Activated CD4-positive, alpha-beta T cell treated with anti-CD3 and anti-CD28 coated beads for 48 hours (primary cell): ENCODE results near the gene BLOC1S1.

ENCODE experiments used
- DNase-seq: peaks from one replicate; pipeline ENCODE4 v3.0.0-alpha.2; 2020

BLOC1S1 gene

DNA sequence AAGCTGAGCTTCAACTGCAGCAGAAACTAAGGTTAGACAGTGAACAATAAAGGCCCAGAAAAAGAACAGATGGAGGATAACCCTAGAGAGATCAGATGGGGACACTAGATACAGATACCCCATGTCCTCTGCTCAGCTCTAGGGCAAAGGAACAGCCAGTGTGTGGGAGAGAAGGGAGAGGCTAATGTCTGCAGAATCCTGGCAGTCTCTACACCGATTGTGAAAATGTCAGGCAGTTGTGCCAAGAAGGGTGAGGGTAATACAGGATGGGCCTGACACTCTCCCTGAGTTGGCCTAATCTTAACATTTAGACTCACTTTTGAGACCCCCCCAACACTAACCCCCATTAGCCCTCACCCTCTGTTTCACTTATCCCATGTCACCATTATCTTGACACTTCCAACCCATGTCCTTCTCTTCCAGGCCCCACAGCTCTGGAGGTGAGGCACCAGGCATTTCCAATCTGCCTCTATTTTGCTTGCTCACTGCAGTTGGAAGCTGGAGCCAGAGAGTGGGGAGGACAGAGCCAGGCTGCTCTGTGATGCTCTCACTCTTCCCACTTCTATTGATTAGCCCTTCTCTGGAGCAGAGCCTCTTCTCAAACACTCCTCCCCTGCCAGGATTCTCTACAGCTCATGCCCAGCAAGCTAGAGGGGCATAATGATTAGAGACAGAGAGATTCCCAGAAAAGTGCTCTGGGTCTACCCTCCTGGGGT is 3.0 kb upstream of the BLOC1S1 start:
- no peak for DNase-seq

DNA sequence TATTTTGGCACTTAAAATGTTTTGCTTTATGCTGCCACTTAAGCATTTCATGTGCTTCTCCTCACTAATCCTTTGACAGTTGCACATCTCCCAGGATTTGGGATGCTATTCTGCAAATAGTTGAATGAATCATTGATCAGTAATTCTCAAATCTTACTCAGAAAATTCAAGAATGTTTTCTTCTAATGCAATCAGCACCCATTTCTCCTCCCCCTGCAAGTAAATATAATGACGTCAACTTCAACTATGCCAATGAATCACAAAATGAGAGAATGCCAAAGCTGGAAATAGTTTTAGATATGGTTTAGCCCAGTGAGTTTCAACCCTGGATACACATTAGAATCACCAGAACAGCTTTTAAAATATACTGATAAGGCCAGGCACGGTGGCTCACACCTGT is 2.1 kb upstream of the BLOC1S1 start:
- DNase-seq = no peak

DNA sequence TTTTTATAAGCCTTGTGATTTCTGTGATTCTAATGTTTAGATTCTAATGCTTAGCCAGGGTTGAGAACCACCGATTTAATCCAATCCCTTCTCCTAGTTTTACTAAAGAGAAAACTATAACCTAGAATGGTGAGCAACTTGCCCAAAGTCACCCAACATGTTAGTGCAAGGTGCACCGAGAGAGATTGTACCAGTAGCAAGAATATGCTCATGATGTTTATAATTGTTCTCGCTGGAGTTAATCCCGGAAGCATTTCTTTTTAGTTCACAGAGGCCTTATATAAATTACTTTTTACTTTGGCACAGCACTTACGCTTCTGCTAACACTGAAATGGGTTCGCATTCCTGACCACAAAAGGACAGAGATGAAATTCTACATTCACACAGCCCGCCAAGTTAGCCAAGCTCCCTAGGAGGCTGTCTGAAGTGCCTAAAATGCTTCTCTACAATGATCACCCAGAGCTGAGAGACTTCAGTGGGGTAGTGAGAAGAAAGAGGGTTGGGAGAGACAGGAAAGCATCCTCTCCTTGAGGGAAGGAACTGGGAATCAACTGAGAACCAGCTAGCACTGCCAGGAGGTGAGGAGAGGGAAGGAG is 579 bp upstream of the BLOC1S1 start:
- DNase-seq = no peak

DNA sequence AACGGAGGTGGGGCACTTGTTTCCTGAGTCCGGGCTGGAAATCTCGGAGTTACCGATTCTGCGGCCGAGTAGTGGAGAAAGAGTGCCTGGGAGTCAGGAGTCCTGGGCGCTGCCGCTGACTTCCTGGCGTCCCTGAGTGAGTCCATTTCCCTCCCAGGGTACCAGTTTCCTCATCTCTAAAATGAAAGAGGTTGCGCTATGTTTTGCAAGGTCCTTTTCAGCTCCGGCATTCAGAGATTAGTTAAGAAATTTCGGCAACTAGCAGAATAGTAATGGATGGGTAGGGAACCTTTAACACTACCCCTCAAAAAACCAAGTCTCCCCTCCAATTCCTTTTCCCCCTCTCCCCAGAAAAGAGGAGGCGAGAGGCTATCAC is 724 bp downstream of the BLOC1S1 start:
- DNase-seq = no peak

DNA sequence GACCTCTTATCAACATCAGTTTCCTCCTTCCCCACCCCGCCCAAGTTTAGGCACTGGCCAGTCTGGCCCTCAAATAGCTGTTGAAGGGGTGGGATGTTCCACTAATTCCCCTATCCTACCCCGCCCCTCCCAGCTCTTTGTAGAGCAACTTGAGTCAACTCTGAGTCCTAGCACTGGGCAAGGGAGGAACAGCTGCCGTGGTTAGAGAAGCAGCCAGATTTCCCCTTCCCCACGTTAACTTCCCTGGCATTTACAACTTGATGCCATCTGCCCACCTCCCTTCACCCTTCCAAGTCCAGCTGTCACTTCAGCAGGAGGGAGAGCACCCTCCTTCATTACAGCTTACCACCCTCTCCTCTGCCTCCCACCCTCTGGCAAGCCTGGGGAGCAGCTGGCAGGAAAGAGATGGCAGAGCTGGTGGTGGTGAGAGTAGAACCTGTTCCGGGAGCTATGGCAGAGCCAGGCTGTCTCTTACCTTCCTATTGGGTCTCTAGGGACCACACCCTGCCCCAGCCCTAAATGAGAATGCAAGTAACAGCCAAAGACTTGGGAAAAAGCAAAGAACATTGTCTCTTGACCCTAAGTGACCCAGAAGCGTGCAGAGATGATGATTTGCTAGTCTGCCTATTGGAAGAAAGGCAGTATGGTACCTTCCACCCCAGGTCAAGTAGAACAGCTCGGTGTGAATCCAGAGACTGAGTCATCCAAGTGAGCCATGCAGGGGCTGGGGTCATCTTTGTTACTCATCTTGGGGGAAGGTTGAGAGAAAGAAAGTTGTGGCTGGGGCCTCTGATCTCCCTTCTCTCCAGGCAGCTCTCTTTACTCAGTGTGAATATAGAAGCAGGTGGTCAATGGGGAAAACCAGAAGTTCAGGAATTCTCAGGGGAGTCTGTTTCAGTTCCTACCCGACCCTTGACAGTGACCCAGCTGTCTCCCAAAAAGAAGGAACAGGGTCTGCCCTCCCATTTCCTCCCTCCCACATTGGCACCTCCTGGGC is 1.5 kb downstream of the BLOC1S1 start:
- DNase-seq = peak; percentile 53

DNA sequence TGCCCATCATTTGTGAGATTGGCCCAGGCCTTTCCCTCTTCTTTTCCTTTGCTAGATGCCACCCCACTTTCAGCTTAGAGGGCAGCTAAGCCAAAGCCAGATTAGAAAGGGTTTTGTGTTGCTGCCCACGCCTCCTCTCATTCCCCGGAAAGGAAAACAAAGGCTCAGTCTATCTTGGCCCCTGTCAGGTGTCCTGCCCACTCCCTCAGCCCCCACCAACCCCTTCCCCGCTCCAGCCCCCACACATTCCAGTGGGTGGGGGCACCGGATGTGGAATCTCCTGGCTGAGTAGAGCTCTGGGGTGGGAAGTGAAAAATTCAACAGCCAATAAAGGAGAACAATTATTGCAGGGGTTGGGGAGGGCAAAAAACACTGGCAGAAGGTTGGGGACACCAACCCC is 2.2 kb downstream of the BLOC1S1 start:
- DNase-seq = no peak

DNA sequence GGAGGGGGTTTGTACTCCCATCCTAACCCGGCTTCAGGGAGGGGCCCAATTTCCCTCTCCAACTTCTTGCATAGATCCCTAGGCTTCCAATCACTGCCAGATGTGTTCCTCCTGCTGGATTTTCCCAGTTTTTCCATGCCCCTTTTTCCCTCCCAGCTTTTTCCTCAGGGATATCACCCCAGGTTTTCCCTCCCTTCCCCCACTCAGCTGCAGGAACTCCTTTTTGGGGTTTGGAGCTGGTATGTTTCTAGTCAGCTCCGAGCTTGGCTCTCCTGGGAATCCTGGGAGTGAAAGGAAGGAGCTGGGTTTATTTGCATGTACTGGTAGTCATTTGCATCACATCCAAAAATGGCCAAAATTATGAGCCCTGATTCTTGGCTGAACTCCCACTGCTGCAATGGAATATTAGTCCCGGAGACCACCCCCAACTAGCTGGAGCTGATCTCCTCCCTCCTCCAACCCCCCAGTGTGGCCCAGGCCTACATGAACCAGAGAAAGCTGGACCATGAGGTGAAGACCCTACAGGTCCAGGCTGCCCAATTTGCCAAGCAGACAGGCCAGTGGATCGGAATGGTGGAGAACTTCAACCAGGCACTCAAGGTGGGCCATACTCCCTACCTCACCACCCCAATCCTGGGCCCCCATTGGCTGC is 2.9 kb downstream of the BLOC1S1 start:
- DNase-seq = no peak

DNA sequence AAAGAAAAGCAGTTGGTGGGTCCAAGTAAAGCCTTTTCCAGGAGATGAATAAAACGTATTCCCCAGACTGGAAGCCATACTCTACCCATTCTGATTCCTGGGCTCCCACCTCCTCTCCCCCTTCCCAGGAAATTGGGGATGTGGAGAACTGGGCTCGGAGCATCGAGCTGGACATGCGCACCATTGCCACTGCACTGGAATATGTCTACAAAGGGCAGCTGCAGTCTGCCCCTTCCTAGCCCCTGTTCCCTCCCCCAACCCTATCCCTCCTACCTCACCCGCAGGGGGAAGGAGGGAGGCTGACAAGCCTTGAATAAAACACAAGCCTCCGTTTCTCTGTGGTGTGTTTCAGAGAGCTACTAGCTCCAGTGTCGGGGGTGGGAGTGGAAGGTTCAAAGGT is 3.5 kb downstream of the BLOC1S1 start:
- DNase-seq = no peak

DNA sequence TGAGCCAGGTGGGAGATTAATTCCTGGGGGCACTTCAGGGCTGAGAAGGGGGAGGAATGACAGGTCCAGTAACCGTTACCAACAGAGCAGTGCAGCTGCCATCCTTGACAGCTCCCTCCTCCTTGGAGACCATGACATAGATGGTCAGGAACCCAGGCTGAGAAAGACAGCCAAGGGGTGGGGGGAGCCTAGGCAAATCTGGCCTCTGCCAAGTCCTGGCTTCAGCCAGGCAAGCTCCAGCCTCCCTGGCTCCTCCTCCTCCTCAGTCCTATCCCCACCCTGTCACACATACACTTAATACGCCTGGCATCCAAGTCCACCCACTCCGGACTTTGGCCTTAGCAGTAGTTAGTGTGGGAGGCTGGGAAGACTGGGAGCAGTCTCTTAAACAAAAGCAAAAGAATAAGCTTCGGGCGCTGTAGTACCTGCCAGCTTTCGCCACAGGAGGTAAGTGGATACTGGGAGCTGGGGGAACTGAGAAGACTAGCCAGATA is 4.3 kb downstream of the BLOC1S1 start, which contains the start of gene RDH5:
Gene RDH5, plus strand, starts transcription at position 323 of the 494 bp plus-strand sequence. CDS start 792 bp downstream, outside the sequence.
- DNase-seq = no peak

DNA sequence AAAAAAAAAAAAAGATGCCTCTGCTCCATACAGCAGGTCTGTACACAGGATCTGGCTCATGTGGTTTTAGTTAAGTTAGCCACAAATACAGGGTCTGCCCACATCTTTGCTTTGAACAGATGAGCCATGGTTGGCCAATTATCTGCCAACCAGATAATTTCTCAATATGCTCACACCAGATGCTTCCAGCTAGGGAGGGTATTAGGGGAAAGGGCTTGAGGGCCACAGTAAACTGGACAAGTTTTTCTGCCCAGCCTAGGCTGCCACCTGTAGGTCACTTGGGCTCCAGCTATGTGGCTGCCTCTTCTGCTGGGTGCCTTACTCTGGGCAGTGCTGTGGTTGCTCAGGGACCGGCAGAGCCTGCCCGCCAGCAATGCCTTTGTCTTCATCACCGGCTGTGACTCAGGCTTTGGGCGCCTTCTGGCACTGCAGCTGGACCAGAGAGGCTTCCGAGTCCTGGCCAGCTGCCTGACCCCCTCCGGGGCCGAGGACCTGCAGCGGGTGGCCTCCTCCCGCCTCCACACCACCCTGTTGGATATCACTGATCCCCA is 5.1 kb downstream of the BLOC1S1 start:
- no peak for DNase-seq

DNA sequence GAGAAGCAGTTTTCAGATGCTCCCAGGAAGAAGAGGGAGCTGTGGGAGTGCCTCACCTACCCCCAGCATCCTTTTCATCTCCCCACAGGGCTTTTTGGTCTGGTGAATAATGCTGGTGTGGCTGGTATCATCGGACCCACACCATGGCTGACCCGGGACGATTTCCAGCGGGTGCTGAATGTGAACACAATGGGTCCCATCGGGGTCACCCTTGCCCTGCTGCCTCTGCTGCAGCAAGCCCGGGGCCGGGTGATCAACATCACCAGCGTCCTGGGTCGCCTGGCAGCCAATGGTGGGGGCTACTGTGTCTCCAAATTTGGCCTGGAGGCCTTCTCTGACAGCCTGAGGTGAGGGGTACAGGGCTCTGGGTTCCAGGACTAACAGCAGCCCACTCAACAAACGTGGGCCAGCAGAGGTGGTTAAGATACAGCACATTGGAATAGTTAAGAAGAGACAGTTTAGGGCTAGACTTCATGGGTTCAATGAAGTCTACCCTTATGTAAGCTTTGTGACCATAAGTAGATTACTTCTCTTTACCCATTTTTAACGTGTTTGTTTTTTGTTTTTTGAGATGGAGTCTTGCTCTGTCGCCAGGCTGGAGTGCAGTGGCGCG is 5.9 kb downstream of the BLOC1S1 start:
- no peak for DNase-seq

DNA sequence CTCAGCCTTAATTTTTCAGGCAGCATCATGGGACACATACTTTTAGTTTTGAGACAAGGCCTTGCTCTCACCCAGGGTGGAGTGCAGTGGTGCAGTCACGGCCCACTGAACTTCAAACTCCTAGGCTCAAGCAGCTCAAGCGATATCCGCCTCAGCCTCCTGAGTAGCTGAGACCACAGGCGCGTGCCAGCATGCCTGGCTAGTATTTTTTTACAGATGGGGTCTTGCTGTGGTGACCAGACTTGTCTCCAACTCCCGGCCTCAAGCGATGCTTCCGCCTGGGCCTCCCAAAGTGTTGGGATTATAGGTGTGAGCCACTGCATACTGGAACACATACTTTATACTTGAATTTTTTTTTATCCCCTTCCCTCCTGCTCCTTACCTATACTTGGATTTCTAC is 7.1 kb downstream of the BLOC1S1 start:
- DNase-seq = no peak

DNA sequence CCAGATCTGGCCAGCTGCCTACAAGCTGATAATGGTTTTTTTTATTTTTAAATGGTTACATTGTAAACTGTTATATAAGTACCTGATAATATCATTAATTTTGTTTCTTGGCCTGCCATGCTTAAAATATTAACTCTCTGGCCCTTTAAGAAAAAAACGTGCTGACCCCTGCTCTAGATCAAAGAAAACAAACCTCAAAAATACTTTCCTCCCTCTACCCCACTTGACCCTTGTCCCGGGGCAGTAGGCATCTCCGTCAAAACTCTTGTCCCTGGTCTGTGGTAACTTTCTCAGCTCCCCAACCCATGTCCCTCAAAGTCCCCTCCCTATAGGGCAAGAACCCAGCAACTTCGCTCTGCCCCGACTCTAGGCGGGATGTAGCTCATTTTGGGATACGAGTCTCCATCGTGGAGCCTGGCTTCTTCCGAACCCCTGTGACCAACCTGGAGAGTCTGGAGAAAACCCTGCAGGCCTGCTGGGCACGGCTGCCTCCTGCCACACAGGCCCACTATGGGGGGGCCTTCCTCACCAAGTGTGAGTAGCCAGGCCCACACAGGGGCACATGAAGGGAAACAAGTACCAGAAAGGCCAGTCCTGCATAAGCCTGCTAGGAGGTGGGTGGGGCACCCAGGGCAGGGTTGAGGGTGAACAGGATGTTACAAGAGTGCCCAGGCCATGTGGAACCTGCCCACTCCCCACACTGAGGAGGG is 7.8 kb downstream of the BLOC1S1 start:
- no peak for DNase-seq

DNA sequence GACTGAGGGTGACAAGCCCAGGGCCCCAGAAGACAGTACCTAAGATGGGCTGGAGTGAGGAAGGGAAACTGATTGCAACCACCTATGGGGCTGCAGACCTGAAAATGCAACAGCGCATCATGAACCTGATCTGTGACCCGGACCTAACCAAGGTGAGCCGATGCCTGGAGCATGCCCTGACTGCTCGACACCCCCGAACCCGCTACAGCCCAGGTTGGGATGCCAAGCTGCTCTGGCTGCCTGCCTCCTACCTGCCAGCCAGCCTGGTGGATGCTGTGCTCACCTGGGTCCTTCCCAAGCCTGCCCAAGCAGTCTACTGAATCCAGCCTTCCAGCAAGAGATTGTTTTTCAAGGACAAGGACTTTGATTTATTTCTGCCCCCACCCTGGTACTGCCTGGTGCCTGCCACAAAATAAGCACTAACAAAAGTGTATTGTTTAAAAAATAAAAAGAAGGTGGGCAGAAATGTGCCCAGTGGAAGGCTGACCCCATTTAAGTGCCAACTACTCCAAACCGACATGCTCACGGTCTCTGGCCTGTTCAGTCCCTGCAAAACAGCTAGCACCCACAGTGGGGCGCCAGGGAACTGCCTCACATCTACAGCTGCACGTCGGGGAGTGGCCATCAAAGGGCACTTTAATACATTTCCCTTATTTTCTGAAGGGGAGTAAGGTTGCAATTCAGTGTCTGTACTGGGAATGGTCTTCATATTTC is 8.5 kb downstream of the BLOC1S1 start:
- DNase-seq = peak; percentile 82

DNA sequence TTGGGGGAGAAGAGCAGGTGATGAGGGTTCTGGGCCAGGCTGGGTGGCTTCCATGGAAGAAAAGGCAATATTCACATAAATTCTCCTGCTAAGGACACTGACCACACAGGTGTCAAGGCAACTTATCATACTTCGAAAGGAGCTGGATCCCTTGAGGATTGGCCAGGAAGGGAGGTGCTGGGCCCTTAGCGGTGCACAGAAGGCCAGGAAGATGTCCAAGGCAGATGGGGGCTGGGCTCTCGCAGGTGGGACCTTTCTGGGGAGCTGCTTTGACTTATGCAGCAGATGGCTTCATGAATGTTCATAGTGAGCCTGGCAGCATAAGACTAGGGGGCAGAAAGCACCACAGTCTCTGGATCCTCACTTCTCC is 9.1 kb downstream of the BLOC1S1 start:
- DNase-seq = no peak

DNA sequence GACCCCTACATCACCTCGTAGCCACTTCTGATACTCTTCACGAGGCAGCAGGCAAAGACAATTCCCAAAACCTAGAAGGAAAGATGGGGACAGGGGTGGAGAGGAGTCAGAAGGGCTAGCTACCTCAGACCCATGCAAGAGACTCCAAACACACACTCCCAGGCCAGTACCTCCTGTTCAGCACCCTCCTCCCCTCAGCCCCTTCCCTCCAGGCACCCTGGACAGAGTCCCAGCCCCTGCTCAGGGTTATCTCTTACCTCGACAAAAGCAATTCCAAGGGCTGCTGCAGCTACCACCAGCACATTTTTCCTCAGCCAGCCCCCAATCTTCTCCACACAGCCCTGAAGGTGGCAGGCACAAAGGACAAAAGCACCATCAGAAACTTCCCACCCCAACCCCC is 9.7 kb downstream of the BLOC1S1 start:
- no peak for DNase-seq

DNA sequence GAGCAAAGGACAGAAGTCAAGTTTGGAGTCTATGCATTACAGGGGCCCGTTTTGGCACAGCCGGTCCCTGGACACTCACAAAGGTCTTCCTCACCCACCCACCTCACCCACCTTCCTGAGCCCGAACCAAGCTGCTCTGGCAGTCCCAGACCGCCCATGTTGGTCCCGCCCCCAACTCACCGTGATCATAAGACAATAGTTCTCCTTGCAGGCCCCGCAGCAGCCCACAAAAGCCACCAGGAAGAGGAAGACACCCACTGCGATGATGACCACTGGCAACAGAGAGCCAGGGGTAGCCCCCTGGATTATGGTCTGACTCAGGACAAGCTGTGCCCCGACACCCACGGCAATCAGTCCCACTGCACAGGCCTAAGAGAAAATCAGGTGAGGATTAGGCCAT is 11.1 kb downstream of the BLOC1S1 start:
- no peak for DNase-seq

DNA sequence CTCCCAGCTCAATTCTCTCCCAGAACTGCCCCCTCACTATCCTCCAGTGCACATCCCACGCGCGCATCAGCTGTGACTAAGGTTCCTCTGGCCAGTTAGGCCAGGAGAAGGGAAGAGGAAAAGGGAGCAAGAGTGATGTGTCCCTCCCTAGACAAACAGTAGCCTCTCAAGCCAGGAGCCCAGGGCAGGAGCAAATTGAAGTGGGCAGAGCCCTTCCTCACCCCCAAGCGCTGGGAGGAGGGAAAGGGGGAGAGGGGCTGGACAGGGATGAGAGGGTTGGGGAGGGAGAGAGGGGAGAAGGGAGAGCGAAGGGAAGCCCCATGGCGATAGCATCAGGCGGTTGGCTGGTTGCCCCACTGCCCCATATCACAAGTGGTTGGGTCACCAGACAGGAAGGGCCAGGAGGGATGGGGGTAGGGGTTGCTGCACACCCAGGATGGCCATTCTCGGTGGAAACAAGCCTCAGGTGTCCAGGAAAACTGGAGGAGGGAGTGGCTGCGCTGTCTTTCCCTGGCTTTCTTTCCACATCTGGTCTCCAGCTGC is 11.9 kb downstream of the BLOC1S1 start:
- DNase-seq = no peak

DNA sequence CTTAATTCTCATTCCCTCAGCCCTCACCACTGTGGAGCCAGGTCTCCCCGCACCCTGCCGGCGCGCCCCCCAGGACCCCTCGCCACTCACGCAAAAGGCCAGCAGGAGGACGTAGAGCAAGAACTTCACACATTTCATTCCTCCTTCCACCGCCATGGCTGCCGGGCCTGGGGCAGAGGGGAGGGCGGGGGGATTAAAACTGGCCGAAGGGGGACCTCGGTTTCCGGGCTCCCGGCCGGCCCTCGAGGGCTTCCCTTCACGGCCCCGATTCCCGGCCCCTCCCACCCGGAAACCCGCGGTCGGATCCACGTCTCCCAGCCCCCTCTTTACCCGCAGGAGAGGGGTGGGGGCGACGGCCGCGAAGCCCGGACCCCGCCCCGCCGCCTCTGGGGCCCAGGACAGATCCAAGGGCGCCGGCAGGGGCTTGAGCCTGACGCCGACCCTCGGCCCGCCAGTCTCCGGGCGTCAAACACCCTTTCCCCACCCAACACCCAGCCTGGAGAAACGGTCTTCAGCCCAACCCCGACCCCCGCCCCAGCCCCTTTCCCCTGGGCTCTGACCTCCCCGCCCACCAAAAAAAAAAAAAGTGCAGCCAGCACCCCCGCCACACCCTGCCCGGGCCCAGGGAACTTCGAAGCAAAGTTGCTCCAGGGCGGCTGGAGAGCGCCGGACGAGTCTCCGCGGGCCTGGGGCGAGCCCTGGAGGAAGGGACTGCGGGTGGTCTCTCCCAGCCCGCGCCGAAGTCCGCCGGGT is 12.5 kb downstream of the BLOC1S1 start:
- DNase-seq = no peak
